Eye (tissue), 1 donor: ENCODE measurements around the gene GOLGA8T.
"Not testable (repeated sequence)": the region's sequence is repeated elsewhere in the genome, so short reads cannot be mapped to it uniquely, and the experiment has no call there.

Experiments
- DNase-seq: peaks from one replicate; pipeline ENCODE4 v3.0.0-alpha.2; 2015

GOLGA8T gene

GRCh38 chr15:30191639-30192038 is 56.8 kb downstream of the GOLGA8T start:
- not testable (repeated sequence) for DNase-seq

GRCh38 chr15:30192119-30192745 is 57.4 kb downstream of the GOLGA8T start:
- DNase-seq: not testable (repeated sequence)

DNA sequence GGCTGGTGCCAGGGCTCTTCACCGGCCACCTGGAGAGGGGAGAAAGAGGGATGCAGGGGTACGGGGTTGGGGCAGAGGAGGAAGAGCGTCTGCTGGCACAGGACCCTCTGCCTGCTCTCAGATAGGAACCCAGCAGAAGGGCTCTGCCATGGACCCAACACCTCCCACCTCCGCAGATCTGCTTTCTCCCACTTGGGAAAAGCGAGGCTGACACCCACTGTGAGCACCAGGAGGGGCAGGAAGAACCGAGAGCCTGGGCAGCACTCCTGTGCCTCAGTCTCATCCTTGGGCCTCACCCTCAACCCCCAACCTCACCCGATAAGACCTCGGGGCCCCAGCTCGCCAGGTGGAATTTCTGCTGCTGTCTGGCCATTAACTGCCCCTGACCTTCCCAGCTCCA is 58.0 kb downstream of the GOLGA8T start:
- DNase-seq: not testable (repeated sequence)
